NCI-H1436 (cell line): ENCODE measurements around the gene CNTN4.

Source experiments
- DNase-seq: peaks from one replicate; lab custom pipeline; 2025; lab: John Stamatoyannopoulos, UW

The CNTN4 gene

DNA sequence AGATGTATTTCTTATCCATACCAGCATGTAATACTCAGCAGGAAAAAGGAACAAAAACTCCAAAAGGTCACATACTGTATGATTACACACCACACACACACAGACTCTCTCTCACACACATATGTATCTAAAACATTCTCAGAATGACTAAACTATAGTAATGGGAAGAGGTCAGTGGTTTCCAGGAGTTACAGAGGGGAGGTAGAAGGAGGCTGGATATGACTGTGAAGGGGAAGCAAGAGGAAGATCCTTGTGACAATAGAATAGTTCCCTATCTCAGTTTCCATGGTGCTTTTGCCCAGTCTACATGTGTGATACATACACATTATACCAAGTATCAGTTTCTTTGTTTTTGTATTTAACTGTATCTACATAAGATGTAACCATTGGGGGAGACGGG lies 821.4 kb downstream of the CNTN4 start:
- no peak for DNase-seq

DNA sequence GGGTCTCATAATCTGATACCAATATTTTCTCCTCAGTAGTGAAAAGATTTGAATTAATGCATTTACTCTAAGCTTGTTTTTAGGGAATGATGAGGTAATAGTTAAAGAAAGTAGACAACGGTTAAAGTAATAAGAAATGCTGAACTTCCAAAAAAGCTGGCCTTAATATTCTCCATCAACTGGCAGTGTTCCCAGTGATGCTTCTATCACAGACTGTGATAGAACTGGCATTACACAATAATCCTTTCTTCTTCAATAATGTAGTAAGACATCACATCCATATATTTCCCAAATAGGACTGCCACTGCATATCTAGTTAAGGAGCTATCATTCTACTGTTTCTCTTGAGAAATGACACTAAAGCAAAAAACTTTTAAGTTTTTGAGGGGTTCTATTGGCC lies 822.8 kb downstream of the CNTN4 start:
- no peak for DNase-seq

- no peak for DNase-seq
Measured at GRCh38 chr3:2921903-2922302, 823.2 kb downstream of the CNTN4 start.

DNA sequence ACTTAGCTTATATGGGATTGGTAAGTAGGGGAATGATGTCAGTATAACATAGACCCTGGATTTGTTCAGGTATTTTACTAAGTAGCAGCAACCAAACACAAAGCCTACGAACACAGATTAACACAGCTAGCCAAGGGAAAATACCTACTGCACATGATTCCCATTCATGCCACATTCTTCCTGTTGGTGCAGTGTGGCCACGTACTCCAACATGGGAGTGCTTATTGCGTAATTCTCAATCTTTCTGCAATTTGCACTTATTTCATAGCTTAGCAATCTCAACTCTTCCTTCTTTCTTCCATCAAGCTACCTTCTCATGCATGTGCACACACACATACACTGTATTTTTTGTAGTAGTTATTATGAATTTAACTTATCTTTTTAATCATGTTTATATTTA lies 824.7 kb downstream of the CNTN4 start:
- DNase-seq, result no peak

GRCh38 chr3:2927259-2927658 lies 828.6 kb downstream of the CNTN4 start:
- DNase-seq, result no peak

DNA sequence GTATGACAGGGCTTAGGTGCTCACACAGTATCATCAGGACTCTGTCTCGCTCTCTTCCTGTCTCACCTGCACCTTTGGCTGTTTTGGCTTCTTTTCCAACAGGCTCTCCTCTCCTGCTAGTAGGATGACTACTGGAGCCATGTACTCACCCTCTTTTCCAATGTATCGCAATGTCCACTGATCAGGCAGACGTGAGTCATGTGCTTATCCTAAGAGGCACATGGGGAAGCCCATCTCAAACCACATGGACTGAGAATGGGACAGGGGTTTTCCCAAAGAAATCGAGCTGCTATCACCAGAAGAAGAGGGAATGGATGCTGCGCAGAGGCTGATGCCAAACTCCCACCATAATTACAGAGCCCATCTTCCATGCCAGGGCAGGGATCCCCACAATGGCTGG lies 830.9 kb downstream of the CNTN4 start:
- no peak for DNase-seq

DNA sequence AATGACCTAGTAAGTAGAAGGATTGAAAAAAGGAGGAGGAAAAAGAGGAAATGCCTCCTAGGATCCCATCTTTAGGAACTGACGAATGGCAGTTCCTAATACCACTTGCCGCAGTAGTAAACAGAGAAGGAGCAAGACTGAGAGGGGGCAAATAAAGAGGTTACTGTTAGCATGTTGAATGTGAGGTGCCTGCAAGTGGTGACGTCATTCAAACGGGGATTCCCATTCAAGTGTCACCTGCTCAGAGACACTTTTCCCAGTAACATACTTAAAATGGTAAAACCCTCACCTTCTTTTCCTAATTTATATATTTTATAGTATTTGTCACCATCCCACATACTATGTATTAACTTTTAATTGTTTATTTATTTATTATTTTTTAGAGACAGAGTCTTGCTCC lies 832.6 kb downstream of the CNTN4 start:
- no peak for DNase-seq

- DNase-seq, result peak; percentile 3
Measured at GRCh38 chr3:2934541-2934940, 835.9 kb downstream of the CNTN4 start.

- no peak for DNase-seq
Measured at GRCh38 chr3:2937055-2937454, 838.4 kb downstream of the CNTN4 start.

- no peak for DNase-seq
Measured at GRCh38 chr3:2937592-2937991, 838.9 kb downstream of the CNTN4 start.

- DNase-seq, result peak; percentile 73
Measured at GRCh38 chr3:2938711-2939110, 840.0 kb downstream of the CNTN4 start.

- no peak for DNase-seq
Measured at GRCh38 chr3:2940062-2940461, 841.4 kb downstream of the CNTN4 start.

GRCh38 chr3:2944628-2945027 lies 846.0 kb downstream of the CNTN4 start:
- no peak for DNase-seq

- DNase-seq, result no peak
Measured at GRCh38 chr3:2945121-2945520, 846.5 kb downstream of the CNTN4 start.

DNA sequence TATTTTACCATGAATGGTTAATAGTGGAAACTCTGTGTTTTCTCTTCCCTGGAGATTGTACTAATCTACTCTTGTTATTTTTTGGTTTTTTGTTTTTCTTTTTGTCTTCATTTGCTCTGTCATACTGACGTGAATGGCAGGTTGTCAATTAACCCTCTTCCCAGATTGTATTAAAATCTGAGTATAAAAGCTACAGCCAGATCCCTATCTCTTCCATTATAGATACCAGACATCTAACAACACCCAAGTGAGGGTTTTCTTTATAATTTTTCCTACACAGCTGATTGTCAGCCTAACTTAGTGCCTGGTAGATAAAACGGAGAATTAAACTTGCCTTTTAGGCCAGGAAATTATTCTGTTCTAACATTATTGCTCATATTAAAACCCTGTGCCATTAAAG lies 848.9 kb downstream of the CNTN4 start:
- no peak for DNase-seq

GRCh38 chr3:2948882-2949281 lies 850.2 kb downstream of the CNTN4 start:
- no peak for DNase-seq

DNA sequence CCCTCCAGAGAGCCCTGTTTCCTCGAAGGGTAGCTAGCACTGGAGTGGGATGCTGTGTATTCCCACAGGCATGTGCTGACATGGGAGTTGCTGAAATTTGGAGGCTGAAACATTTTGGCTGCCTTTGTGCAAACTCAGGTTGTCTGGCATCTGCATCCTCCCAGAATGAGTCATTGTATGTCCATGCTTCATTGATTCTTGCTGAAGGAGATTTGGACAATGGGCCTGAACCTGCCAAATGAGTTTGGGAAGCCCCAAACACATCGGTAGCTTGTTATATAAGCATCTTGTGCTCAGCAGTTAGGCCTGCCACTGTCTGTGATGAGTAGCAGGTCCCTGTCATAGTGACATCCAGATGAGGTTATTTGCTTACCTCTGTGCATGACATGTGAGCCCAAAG lies 851.5 kb downstream of the CNTN4 start:
- no peak for DNase-seq

GRCh38 chr3:2957115-2957514 lies 858.4 kb downstream of the CNTN4 start:
- no peak for DNase-seq

- no peak for DNase-seq
Measured at GRCh38 chr3:2958551-2958950, 859.9 kb downstream of the CNTN4 start.

DNA sequence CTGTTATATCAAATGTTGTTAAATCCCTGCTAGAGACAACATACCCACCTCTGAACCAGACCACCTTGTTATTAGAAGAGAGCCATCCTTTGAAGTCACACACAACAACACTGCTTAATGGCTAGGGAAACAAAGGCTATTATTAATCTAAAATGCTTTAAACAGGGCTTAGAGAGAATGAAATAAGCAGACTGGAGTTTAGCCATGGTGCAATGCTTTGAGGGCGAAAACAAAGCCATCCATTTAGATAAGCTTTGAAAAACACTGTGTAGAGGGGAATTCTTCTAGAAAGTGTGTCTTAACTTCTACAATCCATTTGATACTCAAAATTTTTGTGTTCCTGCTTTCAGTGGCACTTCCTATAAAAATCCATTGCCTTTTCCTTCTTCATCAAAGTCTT lies 862.9 kb downstream of the CNTN4 start:
- no peak for DNase-seq

DNA sequence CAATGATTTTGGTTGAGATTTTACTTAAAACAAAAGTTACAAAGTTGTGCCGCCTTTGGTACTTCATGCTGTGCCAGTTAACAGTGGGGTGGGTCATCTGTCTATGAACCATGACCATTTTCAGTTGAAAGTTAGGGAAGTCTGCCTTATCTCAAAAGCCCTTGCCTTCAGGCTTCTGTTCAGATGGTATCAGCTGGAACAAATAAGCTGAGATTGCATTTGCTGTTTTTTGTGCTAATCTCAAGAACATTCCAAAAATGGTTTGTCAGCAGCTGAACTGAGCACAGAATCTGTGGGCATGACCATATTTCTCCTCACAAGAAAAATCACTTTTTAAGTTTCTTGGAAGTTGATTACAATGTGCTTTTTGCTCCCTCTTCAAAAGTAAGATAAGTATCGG lies 869.2 kb downstream of the CNTN4 start:
- no peak for DNase-seq

GRCh38 chr3:2968475-2968874 lies 869.8 kb downstream of the CNTN4 start:
- DNase-seq, result no peak

GRCh38 chr3:2976212-2976611 lies 877.5 kb downstream of the CNTN4 start:
- no peak for DNase-seq

GRCh38 chr3:2976796-2977195 lies 878.1 kb downstream of the CNTN4 start:
- DNase-seq, result no peak
